ENCODE measurements around the gene KLHDC4.
A peak's percentile ranks its signal among the peaks of the same experiment; 100 is the strongest.

The KLHDC4 gene

DNA sequence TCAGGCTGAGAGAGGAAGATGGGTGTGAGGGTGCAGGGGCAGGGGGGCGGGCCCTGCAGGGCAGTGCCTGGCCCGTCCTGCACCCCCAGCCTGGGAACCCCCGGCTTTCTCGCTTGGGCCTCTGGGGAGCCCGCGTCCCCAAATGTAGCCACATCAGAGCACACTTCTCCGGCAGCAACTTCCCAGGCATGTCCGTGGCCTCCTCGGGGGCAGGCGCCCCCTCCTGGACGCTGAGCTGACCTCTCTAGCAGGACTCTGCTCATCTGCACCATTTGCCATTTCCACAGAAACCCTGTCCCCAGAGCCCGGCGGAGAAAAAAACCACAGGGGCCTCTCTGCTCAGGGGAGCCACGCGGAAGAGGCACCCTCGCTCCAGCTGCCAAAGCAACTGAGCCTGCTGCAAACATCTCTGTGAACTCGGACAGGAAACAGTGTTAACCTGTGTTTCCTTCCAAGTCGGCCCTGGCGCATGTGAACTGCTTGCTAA lies 63.4 kb downstream of the KLHDC4 start:
- TF ChIP-seq MAX (IDR thresholded peaks at IDR 0.05; ENCODE audit: low read depth, low read length) (peak; percentile 27; the same call in 1 of the 2 replicates), POLR2A (IDR thresholded peaks at IDR 0.05; ENCODE audit: extremely low read depth, insufficient read length) (no peak), MYC (IDR thresholded peaks at IDR 0.05; ENCODE audit: low read depth, low read length) (peak; percentile 44; the same call in 1 of the 2 replicates)
- TF ChIP-seq, protein P1, sequence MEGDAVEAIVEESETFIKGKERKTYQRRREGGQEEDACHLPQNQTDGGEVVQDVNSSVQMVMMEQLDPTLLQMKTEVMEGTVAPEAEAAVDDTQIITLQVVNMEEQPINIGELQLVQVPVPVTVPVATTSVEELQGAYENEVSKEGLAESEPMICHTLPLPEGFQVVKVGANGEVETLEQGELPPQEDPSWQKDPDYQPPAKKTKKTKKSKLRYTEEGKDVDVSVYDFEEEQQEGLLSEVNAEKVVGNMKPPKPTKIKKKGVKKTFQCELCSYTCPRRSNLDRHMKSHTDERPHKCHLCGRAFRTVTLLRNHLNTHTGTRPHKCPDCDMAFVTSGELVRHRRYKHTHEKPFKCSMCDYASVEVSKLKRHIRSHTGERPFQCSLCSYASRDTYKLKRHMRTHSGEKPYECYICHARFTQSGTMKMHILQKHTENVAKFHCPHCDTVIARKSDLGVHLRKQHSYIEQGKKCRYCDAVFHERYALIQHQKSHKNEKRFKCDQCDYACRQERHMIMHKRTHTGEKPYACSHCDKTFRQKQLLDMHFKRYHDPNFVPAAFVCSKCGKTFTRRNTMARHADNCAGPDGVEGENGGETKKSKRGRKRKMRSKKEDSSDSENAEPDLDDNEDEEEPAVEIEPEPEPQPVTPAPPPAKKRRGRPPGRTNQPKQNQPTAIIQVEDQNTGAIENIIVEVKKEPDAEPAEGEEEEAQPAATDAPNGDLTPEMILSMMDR (IDR thresholded peaks at IDR 0.05; ENCODE audit: low read depth, low read length), result peak; percentile 80
- peak; percentile 82 for DNase-seq (ENCODE audit: low read depth)
- H3K4me3 ChIP-seq (ENCODE audit: low read depth, low read length), result no peak overlapping the region

DNA sequence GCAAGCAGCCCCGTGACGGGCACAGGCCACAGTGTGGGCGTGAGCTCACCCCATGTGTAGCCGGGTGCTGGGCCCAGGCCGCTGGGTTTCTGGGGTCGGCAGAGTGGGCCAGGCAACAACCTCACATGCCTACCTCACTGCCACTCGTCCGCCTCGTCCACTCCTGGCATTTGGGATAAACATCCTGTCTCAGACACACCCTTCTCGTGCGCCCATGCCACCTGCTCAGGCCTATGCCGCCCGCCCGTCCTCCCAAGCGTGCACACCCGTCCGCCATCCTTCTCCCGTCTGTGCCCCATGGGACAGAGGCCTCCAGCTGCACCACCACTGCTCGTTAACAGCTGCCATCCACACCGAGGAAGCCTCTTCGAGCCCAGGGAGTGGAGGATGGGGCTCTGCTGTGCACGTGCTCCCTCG lies 64.3 kb downstream of the KLHDC4 start:
- no peak overlapping the region for H3K4me3 ChIP-seq (ENCODE audit: low read depth, low read length)
- DNase-seq (ENCODE audit: low read depth), result peak; percentile 42
- TF ChIP-seq POLR2A (IDR thresholded peaks at IDR 0.05; ENCODE audit: extremely low read depth, insufficient read length) (no peak), MYC (IDR thresholded peaks at IDR 0.05; ENCODE audit: low read depth, low read length) (no peak), MAX (IDR thresholded peaks at IDR 0.05; ENCODE audit: low read depth, low read length) (no peak)
- TF ChIP-seq, protein P1 (IDR thresholded peaks at IDR 0.05; ENCODE audit: low read depth, low read length), result no peak

- TF ChIP-seq MYC (IDR thresholded peaks at IDR 0.05; ENCODE audit: low read depth, low read length) (no peak), MAX (IDR thresholded peaks at IDR 0.05; ENCODE audit: low read depth, low read length) (no peak), POLR2A (IDR thresholded peaks at IDR 0.05; ENCODE audit: extremely low read depth, insufficient read length) (no peak)
- TF ChIP-seq, protein P1 (IDR thresholded peaks at IDR 0.05; ENCODE audit: low read depth, low read length), result no peak
- H3K4me3 ChIP-seq (ENCODE audit: low read depth, low read length), result no peak overlapping the region
- no peak for DNase-seq (ENCODE audit: low read depth)
These were observed 64.7 kb downstream of the KLHDC4 start for GRCh38 chr16:87701078-87701460.

DNA sequence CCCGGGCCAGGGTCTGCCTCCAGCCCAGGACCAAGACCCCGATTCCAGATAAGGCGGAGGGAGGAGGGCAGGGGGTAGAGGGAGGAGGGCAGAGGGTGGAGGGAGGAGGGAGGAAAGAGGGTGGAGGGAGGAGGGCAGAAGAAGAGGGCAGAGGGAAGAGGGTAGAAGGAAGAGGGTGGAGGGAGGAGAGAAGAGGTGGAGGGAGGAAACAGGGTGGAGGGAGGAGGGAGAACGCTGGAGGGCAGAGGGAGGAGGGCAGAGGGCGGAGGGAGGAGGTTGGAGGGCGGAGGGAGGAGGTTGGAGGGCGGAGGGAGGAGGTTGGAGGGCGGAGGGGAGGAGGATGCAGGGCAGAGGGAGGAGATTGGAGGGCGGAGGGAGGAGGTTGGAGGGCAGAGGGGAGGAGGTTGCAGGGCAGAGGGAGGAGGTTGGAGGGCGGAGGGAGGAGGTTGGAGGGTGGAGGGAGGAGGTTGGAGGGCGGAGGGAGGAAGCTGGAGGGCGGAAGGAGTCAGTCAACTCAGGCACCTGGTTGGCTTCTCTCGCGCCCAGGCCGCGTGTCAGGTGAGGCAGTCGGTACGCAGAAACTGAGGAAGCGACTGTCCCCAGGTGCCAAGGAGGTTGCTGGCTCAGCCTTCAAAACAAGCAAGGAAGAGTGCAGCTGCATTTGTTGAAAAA lies 65.2 kb downstream of the KLHDC4 start:
- DNase-seq (ENCODE audit: low read depth), result no peak
- no peak overlapping the region for H3K4me3 ChIP-seq (ENCODE audit: low read depth, low read length)
- TF ChIP-seq MAX (IDR thresholded peaks at IDR 0.05; ENCODE audit: low read depth, low read length) (no peak), POLR2A (IDR thresholded peaks at IDR 0.05; ENCODE audit: extremely low read depth, insufficient read length) (no peak), MYC (IDR thresholded peaks at IDR 0.05; ENCODE audit: low read depth, low read length) (no peak)
- TF ChIP-seq, protein P1 (IDR thresholded peaks at IDR 0.05; ENCODE audit: low read depth, low read length), result no peak

GRCh38 chr16:87698676-87699199 lies 67.0 kb downstream of the KLHDC4 start:
- H3K4me3 ChIP-seq (ENCODE audit: low read depth, low read length), result no peak overlapping the region
- TF ChIP-seq, protein P1 (IDR thresholded peaks at IDR 0.05; ENCODE audit: low read depth, low read length), result no peak
- TF ChIP-seq MYC (IDR thresholded peaks at IDR 0.05; ENCODE audit: low read depth, low read length) (no peak), POLR2A (IDR thresholded peaks at IDR 0.05; ENCODE audit: extremely low read depth, insufficient read length) (no peak), MAX (IDR thresholded peaks at IDR 0.05; ENCODE audit: low read depth, low read length) (no peak)
- DNase-seq (ENCODE audit: low read depth), result no peak
